ENCODE results near the gene ASB7. TPM values are rescaled to one million over a fixed set of nuclear protein-coding genes. Genes with fewer than 3 reads are reported as not detected.

ASB7 gene
- total and polyA plus RNA-seq, 2 experiments from 2014 or later = 10.3 to 17.5 TPM

- Histone ChIP-seq H3K9me2 (replicated peaks; ENCODE audit: insufficient read depth) (no peaks in the 10 kb centered on the region), H4K20me1 (ENCODE audit: insufficient read depth, poor library complexity, severe bottlenecking) (peaks cover 6% of the 10 kb centered on the region), H2AFZ (no peak overlapping the region), H3K4me1 (ENCODE audit: insufficient read depth) (peaks cover 13% of the 10 kb centered on the region), H3K4me2 (no peak overlapping the region), H3K79me2 (peaks cover 57% of the 10 kb centered on the region), H3K36me3 (replicated peaks; ENCODE audit: insufficient read depth, low read depth) (no peaks in the 10 kb centered on the region), H3K9me3 (ENCODE audit: low read depth) (no peaks in the 10 kb centered on the region), H3K27ac (no peak overlapping the region), H3K4me3 (no peak overlapping the region), H3K27me3 (no peaks in the 10 kb centered on the region)
- TF ChIP-seq, protein P1, sequence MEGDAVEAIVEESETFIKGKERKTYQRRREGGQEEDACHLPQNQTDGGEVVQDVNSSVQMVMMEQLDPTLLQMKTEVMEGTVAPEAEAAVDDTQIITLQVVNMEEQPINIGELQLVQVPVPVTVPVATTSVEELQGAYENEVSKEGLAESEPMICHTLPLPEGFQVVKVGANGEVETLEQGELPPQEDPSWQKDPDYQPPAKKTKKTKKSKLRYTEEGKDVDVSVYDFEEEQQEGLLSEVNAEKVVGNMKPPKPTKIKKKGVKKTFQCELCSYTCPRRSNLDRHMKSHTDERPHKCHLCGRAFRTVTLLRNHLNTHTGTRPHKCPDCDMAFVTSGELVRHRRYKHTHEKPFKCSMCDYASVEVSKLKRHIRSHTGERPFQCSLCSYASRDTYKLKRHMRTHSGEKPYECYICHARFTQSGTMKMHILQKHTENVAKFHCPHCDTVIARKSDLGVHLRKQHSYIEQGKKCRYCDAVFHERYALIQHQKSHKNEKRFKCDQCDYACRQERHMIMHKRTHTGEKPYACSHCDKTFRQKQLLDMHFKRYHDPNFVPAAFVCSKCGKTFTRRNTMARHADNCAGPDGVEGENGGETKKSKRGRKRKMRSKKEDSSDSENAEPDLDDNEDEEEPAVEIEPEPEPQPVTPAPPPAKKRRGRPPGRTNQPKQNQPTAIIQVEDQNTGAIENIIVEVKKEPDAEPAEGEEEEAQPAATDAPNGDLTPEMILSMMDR (IDR thresholded peaks at IDR 0.05; ENCODE audit: poor library complexity) = no peak
- no peak for TF ChIP-seq EZH2phosphoT487 (IDR thresholded peaks at IDR 0.05; ENCODE audit: low read depth, severe bottlenecking, unreplicated experiment)
- WGBS (ENCODE audit: low lambda C conversion rate, missing lambda C conversion rate) = 88% methylated on average over 10 of the region's 10 CpGs
- DNase-seq (ENCODE audit: low spot score) = no peak
Measured at GRCh38 chr15:100631831-100632230, 29.4 kb downstream of the ASB7 start.

DNA sequence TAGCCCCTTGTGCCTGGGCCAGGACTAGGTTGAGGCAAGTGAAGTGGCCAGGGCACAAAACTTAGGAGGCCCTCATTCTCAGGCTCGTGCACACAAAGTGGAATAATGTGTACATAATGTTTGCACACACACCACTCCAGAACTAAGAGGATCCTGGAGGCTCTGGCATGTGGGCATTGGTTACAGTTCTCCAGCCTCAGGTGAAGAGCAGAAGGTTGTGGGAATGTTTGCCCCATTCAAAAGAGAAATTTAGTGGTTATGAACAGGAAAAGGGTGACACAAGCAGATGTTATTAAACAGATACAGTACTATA lies 31.3 kb downstream of the ASB7 start:
- H4K20me1 ChIP-seq (ENCODE audit: insufficient read depth, poor library complexity, severe bottlenecking) = peaks cover 6% of the 10 kb centered on the region
- TF ChIP-seq, protein P1 (IDR thresholded peaks at IDR 0.05; ENCODE audit: poor library complexity) = no peak
- TF ChIP-seq EZH2phosphoT487 (IDR thresholded peaks at IDR 0.05; ENCODE audit: low read depth, severe bottlenecking, unreplicated experiment) = no peak
- no peak for TF ChIP-seq EZH2 (IDR thresholded peaks at IDR 0.05; ENCODE audit: borderline replicate concordance)
- no peaks in the 10 kb centered on the region for H3K9me3 ChIP-seq (ENCODE audit: low read depth)
- no peak overlapping the region for H3K4me2 ChIP-seq
- no peaks in the 10 kb centered on the region for H3K27me3 ChIP-seq
- H3K4me3 ChIP-seq = no peak overlapping the region
- H3K79me2 ChIP-seq = peaks cover 71% of the 10 kb centered on the region
- no peaks in the 10 kb centered on the region for H3K36me3 ChIP-seq (replicated peaks; ENCODE audit: insufficient read depth, low read depth)
- no peak overlapping the region for H2AFZ ChIP-seq
- no peak overlapping the region for H3K27ac ChIP-seq
- no peak for DNase-seq (ENCODE audit: low spot score)
- H3K9me2 ChIP-seq (replicated peaks; ENCODE audit: insufficient read depth) = no peaks in the 10 kb centered on the region
- 76% methylated on average over 1 of the region's 1 CpG for WGBS (ENCODE audit: low lambda C conversion rate, missing lambda C conversion rate)
- peaks cover 22% of the 10 kb centered on the region for H3K4me1 ChIP-seq (ENCODE audit: insufficient read depth)

- Histone ChIP-seq H3K9me2 (replicated peaks; ENCODE audit: insufficient read depth) (no peaks in the 10 kb centered on the region), H3K4me1 (ENCODE audit: insufficient read depth) (peaks cover 22% of the 10 kb centered on the region), H3K79me2 (peaks cover 89% of the 10 kb centered on the region), H3K4me2 (peak overlapping the region; percentile 40), H3K9me3 (ENCODE audit: low read depth) (no peaks in the 10 kb centered on the region), H3K4me3 (no peak overlapping the region), H4K20me1 (ENCODE audit: insufficient read depth, poor library complexity, severe bottlenecking) (peaks cover 6% of the 10 kb centered on the region), H3K27ac (peak overlapping the region; percentile 60), H3K36me3 (replicated peaks; ENCODE audit: insufficient read depth, low read depth) (no peaks in the 10 kb centered on the region), H2AFZ (no peak overlapping the region), H3K27me3 (no peaks in the 10 kb centered on the region)
- DNase-seq (ENCODE audit: low spot score) = peak; percentile 24
- TF ChIP-seq, protein P1 (IDR thresholded peaks at IDR 0.05; ENCODE audit: poor library complexity) = no peak
- TF ChIP-seq EZH2phosphoT487 (IDR thresholded peaks at IDR 0.05; ENCODE audit: low read depth, severe bottlenecking, unreplicated experiment) (no peak), EZH2 (IDR thresholded peaks at IDR 0.05; ENCODE audit: borderline replicate concordance) (no peak)
- WGBS (ENCODE audit: low lambda C conversion rate, missing lambda C conversion rate) = 66% methylated on average over 11 of the region's 11 CpGs
Measured at GRCh38 chr15:100635406-100636071, 33.1 kb downstream of the ASB7 start.

All from hepatocyte (in vitro differentiated cells).